MCF 10A (cell line): ENCODE data around the gene LIN37. TPM values are rescaled to one million over a fixed set of nuclear protein-coding genes. Genes with fewer than 3 reads are reported as not detected.

Experiments
- BruUV-seq: library from RNA; stranded (reverse); fragments of 400-500 nt; replicated peaks from 2 replicates; lab custom pipeline; 2021; lab: Mats Ljungman, UMichigan
- CTCF ChIA-PET: fragments of 300-600 bp; sonication (Branson Sonifier 250); formaldehyde crosslinking; extraction: SDS; loops from one replicate; lab custom pipeline; 2021; ENCODE audit warnings: antibody characterized with exemption, inconsistent platforms; lab: Yijun Ruan, JAX
- POLR2A ChIA-PET: fragments of 300-600, 350-650 bp; sonication (Branson Sonifier 250); formaldehyde crosslinking; extraction: SDS; loops from one replicate; lab custom pipeline; 2020; ENCODE audit warnings: antibody characterized with exemption, inconsistent platforms; lab: Yijun Ruan, JAX
- DNase-seq: peaks from one replicate; pipeline ENCODE4 v3.0.0-alpha.2; 2018; ENCODE audit not compliant: unreplicated experiment
- H3K27ac Mint-ChIP-seq: one replicate; pipeline ENCODE4 v1.8.0; 2022; ENCODE audit warnings: mild to moderate bottlenecking, low read depth, mixed read lengths; ENCODE audit not compliant: unreplicated experiment
- H3K27me3 Mint-ChIP-seq: one replicate; pipeline ENCODE4 v1.8.0; 2022; ENCODE audit warnings: mixed read lengths; ENCODE audit not compliant: insufficient read depth, unreplicated experiment
- H3K36me3 Mint-ChIP-seq: one replicate; pipeline ENCODE4 v1.8.0; 2022; ENCODE audit warnings: mild to moderate bottlenecking, moderate library complexity, mixed read lengths; ENCODE audit not compliant: insufficient read depth, unreplicated experiment
- H3K4me1 Mint-ChIP-seq: one replicate; pipeline ENCODE4 v1.8.0; 2022; ENCODE audit warnings: mixed read lengths; ENCODE audit not compliant: insufficient read depth, unreplicated experiment
- H3K4me3 Mint-ChIP-seq: one replicate; pipeline ENCODE4 v1.8.0; 2022; ENCODE audit warnings: mild to moderate bottlenecking, moderate library complexity, mixed read lengths; ENCODE audit not compliant: unreplicated experiment
- H3K9me3 Mint-ChIP-seq: one replicate; pipeline ENCODE4 v1.8.0; 2022; ENCODE audit warnings: mixed read lengths; ENCODE audit not compliant: unreplicated experiment
- CTCF ChIP-seq: fragments of 200-600 bp; IDR thresholded peaks from one replicate; pipeline ENCODE4 v1.8.0; 2022; ENCODE audit warnings: antibody characterized with exemption, mild to moderate bottlenecking; ENCODE audit not compliant: unreplicated experiment
- intact Hi-C: fragments of 100-400 bp; cut with micrococcal nuclease; formaldehyde crosslinking; loops from 2 replicates; pipeline ENCODE4 v1.14.1; 2022
- total RNA-seq: library from RNA; stranded (reverse); gene quantifications from 2 replicates; pipeline ENCODE4 v1.2.3, GENCODE V29; 2022

LIN37 gene
- total RNA-seq, 1 experiment from 2014 or later = 19.6 TPM

DNA sequence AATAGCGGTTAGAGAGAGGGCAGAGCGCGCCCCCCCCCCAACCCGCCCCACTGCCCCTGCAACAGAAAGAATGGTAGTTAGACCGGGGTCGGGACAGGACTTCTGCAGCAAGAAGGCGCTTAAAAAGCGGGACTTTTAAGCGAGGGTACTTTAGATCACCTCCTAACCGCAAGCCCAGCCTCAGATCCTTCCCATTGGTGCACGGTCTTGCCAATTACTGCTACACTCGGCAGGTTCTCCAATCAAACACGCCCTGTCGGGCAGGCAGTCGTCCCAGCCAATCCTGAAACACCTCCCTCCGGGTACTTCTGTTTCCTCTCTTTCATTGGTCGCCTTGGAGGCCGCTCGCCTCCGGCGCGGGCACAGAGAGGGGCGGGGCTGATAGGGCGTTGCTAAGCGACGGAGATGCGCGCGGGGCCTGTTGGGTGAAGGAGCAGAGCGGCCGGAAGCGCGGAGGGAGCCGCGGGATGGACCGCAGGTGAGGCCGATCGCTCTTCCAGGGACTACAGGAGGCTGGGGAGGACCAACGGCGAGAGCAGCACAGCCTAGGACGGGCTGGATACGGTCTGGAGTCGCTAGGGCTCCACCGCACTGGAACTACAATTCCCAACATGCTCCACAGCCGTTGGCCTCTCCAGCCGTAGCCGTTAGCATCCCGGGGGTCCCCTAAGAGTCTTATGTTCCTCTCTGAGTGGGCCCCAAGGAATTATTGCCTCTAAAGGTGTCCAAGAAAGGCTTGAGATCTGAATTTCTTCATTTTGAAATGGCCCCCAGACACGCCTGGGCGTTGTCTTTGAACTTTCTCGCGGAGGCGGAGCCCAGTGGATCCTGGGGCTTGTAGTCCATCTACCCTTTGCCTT, 9.6 kb downstream of the LIN37 start, which contains the start of gene PROSER3:
TSS of gene PROSER3 (plus strand) at position 428 of the 860 bp plus-strand sequence. CDS start at position 468, 40 bp downstream.
- POLR2A ChIA-PET = interaction anchor here (0.7 to 1.1 kb wide), 4 partner anchors 10 to 1068 kb away, joined by 3 to 8 read pairs (median 3); partner anchors contain the start of gene LIN37
- Mint-ChIP-seq H3K4me1 (peaks cover 8% of the 10 kb centered on the region), H3K4me3 (peak within 1 kb of the TSS; percentile 97)

DNA sequence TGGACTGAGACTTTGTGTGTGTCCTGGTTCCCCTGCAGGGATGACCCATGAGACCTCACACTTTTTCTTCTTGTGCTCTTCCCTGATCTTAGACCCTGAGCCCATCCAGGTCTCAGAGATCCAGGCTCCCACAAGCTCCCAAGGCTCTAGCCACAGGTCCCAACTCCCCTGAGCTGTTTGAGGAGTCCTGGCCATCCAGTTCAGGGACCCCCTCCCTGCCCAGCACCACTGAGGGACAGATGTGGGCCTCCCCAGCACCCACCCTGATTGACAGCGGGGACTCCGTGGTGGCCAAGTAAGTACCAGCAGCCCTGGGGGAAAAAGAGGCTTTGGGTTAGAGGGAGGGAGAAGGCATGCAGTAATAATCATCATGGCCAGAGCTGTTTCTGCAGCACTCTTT, 11.3 kb downstream of the LIN37 start:
- Mint-ChIP-seq H3K27me3 (no peaks in the 10 kb centered on the region), H3K27ac (no peak overlapping the region), H3K4me1 (peaks cover 8% of the 10 kb centered on the region), H3K9me3 (no peaks in the 10 kb centered on the region), H3K36me3 (peaks cover 43% of the 10 kb centered on the region), H3K4me3 (peak overlapping the region; percentile 97)
- CTCF ChIA-PET = interaction anchor here (1.3 to 1.5 kb wide), 2 partner anchors 12 to 67 kb away, joined by 3 to 5 read pairs; partner anchors contain the start of gene LIN37
- TF ChIP-seq CTCF = no peak
- POLR2A ChIA-PET = interaction anchor here (1.1 to 3.4 kb wide), 3 partner anchors 10 to 15 kb away, joined by 3 to 12 read pairs (median 5); partner anchors contain the start of genes LIN37, PSENEN and U2AF1L4
- no peak for DNase-seq
- intact Hi-C loops = no loop called here
- BruUV-seq = no TSS peak

More for the DNA sequence above, 9.6 kb downstream of the LIN37 start, which contains the start of gene PROSER3:
- CTCF ChIA-PET = no interaction called here
- Mint-ChIP-seq H3K27me3 (no peaks in the 10 kb centered on the region), H3K27ac (peak within 1 kb of the TSS; percentile 99), H3K9me3 (no peaks in the 10 kb centered on the region), H3K36me3 (peaks cover 40% of the 10 kb centered on the region)
- peak; percentile 99 for DNase-seq
- BruUV-seq = TSS peak; percentile 74
- TF ChIP-seq CTCF = no peak
- intact Hi-C loops = loop anchor here (1.0 kb wide), 1 partner anchor 10 kb away; the partner anchor contains the start of gene LIN37

DNA sequence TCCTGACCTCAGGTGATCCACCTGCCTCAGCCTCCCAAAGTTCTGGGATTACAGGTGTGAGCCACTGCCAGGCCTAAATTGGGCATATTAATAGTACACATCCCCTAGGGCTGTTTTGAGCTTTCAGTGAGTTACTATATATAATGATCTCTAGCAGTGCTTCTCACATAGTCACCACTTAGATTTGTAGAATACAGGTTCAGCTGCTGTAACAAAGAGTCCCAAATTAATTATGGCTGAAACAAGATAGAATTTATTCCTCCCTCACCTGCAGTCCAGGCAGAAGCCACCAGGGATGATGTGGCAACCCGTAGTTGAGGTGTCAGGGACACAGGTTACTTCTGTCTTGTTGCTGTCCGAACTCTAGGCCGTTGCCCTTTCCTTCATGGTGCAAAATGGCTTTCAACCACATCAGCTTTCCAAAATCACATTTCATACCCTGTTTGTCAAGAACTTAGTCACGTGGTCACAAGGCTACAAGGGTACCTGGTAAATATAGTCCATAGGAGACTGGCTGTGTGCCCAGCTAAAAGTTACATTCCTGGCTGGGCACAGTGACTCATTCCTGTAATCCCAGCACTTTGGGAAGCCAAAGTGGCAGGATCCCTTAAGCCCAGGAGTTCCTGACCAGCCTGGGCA, 12.5 kb downstream of the LIN37 start:
- no peak overlapping the region for H3K27ac Mint-ChIP-seq
- H3K4me1 Mint-ChIP-seq = peaks cover 8% of the 10 kb centered on the region
- no peaks in the 10 kb centered on the region for H3K9me3 Mint-ChIP-seq
- CTCF ChIA-PET = interaction anchor here (0.6 to 1.5 kb wide), 5 partner anchors 9 to 134 kb away, joined by 3 to 5 read pairs (median 3); partner anchors contain the start of gene LIN37
- intact Hi-C loops = no loop called here
- no peak for TF ChIP-seq CTCF
- no TSS peak for BruUV-seq
- H3K27me3 Mint-ChIP-seq = no peaks in the 10 kb centered on the region
- H3K36me3 Mint-ChIP-seq = peaks cover 49% of the 10 kb centered on the region
- POLR2A ChIA-PET = interaction anchor here (0.9 to 3.4 kb wide), 3 partner anchors 9 to 23 kb away, joined by 4 to 12 read pairs (median 5); partner anchors contain the start of gene LIN37
- H3K4me3 Mint-ChIP-seq = no peak overlapping the region
- DNase-seq = peak; percentile 74
